ENCODE measurements around the gene FOXF2.

FOXF2 gene

DNA sequence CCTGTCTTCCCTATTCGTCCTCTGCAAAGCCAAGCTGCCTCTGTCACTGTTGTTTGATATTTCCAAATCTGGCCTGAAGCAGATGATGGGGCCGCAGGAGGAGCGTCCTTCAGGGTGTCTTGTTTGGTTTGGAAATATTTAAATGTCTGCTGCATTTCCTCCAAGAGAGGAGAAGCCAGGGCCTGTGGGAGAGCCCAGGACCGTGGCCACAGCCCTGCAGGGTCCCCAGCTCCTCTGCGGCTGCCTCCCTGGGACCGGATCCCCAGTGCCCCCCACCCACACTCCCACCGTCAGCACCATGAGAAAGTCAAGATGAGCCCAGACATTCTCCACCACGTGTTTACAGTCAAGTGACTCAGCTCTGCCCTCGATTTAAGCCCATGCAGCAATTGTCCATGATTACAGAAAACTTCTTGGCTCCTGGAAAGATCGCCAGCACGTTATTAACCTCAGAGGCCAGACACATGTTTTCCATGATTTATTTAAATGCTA, 18.2 kb downstream of the FOXF2 start:
- DNase-seq (ENCODE audit: low spot score): no peak

DNA sequence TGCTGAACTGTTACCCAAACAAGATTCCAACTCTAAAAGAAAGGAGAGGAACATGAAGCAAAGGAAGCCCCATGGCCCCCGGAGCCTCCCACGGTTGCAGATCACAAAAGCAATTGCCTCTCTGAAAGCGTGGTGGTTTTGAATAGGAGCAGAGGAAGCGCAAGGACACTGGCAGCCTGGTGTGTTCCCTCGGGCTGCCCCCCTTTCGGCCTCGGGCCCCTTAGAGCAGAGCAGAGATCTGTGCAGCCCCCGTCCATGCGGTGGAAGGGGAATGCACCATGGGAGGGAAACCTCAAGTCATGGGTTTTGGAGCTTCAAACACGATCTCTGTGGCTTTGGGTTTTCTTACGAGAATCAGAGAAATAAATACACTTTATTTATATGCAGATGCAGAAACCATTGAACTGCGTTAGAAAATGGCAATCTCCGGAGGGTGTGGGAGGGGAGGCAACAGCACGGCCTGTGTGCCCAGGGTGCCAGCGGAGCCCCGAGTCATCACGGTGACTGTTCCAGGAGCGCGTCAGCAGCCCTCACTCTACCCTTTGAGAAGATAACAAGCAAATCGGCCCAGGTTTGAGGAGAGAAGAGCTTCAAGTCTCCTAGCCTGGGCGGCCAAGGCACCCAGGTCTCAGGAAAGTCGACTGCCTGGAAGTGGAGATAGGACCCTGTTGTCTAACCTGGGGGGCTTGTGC, 20.5 kb downstream of the FOXF2 start:
- no peak for DNase-seq (ENCODE audit: low spot score)

DNA sequence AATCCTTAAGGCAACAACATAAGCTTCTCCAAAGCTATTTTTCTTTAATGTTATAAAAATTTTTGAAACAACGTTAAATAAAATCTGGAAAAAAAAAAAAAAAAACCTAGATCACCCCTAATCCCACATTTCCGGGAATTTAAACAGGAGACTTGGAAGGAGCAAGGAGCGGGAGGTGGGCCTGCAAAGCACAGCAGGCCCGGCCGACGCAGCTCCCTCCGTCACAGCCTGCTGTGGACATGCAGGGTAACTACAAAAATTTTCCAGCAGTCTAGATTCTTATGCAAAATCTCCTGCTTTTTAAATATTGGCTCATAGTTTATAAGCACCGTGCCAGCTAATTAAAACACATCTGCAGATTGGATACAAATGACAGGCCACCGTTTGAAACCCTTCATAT, 23.5 kb downstream of the FOXF2 start:
- no peak for DNase-seq (ENCODE audit: low spot score)

DNA sequence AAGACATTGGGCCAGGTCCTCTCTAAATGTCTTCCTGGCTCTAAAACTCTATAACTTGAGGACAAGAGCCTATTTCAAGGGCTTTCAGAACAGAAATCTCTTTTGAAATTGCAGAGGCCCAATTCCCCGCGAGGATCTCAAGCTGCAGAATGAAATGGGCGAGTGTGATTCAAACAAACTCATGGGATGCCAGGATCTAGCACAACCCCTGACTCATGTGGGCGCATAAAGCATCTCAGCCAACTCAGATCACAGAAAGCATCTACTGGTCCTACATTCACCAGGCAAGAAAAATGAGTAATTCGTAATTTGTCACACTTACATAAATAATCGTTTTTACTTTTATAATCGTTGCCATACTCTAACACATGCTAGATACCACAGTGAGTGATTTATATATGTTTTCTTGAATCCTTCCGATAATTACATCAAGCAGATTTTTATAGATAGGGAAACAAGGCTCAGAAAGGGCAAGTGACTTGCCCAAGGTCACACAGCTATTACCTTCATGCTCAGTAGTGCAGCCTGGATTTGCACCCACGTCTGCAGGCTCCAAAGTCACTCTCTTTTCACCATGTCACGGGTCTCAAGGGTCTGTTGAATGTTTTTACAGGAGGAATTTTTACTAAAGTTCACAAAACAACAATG, 26.2 kb downstream of the FOXF2 start:
- DNase-seq (ENCODE audit: low spot score): no peak

DNA sequence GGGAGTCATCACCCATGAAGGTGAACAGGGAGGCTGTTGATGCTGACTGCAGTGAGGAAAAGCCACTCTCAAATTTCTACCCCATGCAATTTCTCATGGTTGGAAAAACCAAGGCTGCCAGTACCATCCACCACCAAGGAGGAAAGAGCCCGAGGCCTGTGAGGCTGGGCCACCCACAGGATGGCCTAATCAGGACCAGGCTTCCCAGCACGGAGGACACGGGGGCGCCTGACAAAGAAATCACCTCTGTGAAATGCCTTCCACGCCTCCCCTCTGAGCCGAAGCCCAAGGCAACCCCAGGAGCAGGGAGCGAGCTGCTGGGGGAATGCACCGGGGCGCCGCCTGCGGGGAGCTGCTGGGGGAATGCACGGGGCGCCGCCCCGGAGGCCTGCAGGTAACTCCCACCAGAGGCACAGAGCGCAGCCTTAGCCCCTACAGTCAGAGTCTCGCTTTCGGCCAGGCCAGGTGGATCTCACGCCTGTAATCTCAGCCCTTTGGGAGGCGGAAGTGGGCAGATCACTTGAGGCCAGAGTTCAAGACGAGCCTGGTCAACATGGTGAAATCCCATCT, 26.9 kb downstream of the FOXF2 start:
- DNase-seq (ENCODE audit: low spot score): no peak

DNA sequence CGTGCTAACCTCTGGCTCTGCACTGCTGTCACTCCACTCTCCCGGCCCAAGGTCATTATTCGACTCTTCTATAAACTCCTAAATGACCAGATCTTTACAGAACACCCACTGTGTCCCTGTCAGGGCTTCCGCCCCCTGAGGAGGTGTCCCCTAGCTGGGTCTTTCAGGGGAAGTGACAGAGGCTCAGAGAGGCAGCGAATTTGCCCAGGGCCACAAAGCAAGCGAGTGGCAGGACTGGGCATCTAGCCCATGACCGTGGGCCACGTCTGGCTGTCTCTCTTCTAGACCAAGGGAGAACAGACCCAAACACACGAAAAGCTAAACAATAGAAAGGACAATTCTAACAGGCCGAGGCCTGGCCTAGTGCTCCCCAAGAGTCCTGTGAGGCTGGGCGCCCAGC, 27.4 kb downstream of the FOXF2 start:
- DNase-seq (ENCODE audit: low spot score): no peak

DNA sequence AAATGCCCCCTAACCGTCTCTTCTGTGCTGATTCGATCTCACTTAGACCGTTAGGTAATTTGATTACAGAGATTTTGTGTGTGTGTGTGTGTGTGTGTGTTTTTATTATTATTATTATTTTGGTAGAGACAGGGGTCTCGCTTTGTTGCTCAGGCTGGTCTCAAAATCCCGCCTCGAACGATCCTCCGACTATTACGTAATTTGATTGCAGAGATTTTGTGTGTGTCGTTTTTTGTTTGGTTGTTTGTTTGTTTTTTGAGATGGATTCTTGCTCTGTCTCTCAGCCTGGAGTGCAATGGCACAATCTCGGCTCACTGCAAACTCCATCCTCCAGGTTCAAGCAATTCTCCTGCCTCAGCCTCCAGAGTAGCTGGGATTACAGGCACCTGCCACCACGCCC, 28.3 kb downstream of the FOXF2 start:
- no peak for DNase-seq (ENCODE audit: low spot score)

DNA sequence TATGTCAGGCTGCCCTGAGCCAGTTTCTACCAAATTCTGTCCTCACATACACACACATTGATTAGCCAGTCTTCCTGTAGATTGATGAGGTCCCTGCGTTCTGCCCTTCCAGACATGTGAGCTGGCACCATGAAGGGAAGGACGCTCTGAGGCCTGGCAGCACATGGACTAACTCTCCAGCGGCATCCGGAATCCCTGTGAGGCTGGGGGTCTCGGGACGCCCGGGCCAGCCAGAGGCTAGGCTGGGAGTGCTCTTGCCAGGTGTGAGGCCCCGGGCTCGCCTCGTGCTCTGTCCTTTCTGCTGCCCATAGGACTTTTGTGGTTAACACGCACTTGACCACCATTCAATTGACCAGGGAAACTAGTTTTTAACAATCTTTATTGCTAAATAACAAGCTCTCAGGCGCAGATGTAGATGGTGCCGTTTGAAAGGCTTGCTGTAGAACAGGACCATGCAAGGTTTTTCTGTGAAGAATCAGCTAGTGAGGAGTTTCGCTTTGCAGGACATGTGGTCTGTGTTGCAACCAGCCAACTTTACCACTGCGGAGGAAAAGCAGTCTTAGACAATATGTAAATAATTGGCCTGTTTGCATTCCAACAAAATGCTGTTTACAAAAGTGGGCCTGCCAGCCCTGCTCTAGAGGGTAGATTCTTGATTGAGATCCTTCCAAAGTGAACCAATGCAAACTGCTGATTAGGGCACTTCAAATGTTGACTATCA, 29.3 kb downstream of the FOXF2 start:
- DNase-seq (ENCODE audit: low spot score): no peak

DNA sequence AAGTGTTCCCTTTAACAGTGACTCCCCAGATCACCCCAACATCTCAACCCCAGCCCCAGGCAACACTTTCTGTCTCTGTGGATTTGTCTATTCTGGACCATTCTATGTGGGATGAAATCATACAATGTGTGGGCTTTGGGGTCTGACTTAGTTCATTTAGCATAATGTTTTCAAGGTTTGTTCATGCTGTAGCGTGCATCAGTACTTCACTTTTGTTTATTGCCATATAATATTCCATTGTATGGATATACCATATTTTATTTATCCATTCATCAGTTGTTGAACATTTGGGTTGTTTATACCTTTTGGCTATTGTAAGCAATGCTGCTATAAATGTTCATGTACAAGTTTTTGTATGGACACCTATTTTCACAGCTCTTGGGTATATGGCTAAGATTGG, 31.0 kb downstream of the FOXF2 start:
- DNase-seq (ENCODE audit: low spot score): no peak

DNA sequence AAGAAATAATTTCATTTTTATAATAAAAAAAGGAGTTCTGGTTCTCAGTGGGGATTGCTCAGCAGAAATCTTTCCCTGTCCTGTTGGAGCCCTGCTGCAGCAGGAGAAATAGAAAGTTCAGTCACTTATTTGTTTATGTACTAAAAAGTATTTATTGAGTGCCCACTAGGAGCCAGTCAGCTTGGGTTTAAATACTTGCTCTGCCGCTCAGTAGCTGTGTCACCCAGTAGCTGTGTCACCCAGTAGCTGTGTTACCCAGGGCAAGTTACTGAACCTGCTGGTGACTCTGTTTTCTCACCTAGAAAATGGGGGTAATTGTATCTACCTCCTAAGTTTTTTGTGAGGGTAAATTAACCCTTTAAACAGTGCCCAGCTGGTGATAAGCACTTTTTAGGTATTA, 32.9 kb downstream of the FOXF2 start:
- DNase-seq (ENCODE audit: low spot score): no peak

DNA sequence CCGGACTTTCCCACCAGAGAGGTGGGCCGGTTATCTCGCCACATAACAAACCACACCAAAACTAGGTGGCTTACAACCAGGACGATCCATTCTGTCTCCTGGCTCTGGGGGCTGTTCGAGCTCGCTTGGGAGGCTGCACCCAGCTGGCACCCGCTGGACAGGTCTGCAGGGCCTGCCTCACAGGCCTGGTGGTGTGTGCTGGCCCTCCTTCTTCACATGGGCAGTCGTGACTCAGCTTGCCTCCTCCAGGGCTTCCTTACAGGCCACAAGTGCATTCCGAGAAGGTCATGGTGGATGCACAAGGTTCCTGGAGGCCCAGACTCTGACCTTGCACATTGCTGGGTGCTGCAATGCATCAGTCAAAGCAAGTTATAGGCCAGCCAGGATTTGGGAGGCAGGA, 34.2 kb downstream of the FOXF2 start:
- no peak for DNase-seq (ENCODE audit: low spot score)

DNA sequence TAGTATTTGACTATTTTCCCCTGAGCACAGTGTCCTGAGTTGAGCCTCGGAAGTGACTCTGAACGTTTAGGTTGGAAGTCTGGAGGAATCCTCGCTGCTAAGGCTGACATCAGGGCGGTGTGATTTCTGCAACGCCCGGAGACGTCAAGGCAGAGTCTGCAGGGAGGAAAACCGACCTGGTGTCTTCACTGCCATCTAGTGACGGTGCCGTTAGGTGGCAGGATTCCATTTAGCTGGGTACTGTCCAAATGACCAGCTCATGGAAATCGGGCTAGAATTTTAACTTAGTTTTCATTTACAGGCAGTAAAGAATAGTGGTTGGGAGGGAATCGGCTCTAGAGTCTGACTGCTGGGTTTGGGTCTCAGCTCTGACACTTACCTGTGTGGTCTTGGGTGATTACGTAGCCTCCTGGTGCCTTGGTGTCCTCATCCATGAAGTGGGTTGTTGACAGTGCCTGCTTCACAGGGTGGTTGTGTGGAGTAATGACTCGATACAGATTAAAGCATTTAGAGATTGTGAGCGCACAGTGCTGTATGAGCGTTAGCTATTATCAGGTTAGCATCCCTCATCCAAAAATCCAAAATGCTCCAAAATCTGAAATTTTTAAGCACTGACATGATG, 35.0 kb downstream of the FOXF2 start:
- peak; percentile 45 for DNase-seq (ENCODE audit: low spot score)

DNA sequence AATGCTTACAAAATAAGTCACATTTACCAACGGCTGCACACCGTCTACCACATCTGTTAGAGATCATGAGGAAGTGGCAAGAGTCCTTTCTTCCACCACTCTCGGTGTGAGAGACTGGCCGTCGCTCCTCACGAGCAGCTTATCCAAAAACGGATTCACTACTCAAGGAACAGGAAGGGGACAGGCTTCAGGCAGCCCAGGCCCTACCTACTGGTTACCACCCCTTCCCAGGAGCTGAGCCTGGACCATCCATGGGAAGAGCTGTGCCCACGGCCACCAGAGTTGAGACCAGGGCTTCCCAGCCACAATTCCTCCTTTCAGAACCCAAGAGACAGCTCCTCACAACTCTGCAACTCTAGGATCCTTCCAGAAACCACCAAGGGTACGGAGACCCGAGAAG, 37.0 kb downstream of the FOXF2 start:
- DNase-seq (ENCODE audit: low spot score): no peak

DNA sequence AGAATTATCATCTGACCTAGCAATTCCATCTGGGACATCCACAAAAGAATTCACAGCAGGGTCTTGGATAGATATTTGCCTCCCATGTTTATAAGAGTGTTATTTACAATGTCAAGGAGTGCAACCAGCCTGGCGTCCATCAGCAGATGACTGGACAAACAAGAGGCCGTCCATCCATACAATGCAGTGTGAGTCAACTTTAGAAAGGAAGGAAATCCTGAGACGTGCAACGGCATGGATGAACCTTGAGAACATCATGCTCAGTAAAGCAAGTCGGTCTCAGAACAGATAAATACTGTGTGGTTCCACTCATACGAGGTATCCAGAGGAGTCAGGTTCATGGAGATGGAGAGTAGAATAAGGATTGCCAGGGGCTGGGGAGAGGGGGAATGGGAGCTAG, 46.4 kb downstream of the FOXF2 start:
- no peak for DNase-seq (ENCODE audit: low spot score)

DNA sequence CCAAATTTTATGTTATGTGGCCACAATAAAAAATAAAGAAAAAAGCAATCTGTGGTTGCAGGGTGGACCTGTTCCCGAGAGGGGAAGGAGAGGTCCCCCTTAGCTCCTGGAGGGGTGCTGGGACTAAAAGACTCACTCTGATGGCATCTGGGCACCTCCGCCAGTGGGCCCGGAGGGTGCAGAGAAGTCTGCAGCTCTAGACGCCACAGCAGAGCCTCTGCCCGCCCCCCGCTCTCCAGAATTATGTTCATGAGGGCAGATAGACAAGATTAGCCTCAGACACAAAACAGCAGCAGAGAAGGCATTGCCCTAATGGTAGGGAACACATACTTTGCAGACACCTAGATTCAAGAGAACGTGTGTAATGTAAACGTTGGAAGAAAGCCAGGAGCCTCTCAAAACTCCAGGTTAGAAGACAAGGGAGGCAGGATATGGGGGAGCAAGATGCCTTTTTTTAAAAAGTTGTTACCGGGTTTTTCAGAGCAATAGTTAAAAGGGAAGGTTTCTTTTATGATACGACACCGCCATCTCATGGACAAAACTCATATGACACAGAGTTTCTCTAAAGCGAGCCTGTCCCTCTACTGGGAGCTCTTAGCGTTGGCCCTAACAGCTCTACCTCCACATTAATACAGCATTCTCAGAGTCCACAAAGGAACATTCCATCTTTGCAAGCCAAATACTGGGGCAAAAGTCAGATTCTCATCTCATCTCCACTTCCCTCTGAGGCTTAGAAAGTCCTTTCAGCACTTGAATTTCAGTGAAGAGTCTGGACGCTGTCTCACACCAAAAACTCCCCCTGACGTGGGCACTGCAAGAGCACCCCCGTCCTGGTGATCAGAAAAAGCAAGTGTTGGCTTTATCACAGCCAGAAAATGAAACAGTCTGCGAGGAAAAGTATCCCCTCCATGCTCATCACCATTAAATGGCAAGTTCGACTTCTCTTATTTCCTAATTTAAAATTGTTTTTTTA, 47.2 kb downstream of the FOXF2 start:
- DNase-seq (ENCODE audit: low spot score): peak; percentile 81

DNA sequence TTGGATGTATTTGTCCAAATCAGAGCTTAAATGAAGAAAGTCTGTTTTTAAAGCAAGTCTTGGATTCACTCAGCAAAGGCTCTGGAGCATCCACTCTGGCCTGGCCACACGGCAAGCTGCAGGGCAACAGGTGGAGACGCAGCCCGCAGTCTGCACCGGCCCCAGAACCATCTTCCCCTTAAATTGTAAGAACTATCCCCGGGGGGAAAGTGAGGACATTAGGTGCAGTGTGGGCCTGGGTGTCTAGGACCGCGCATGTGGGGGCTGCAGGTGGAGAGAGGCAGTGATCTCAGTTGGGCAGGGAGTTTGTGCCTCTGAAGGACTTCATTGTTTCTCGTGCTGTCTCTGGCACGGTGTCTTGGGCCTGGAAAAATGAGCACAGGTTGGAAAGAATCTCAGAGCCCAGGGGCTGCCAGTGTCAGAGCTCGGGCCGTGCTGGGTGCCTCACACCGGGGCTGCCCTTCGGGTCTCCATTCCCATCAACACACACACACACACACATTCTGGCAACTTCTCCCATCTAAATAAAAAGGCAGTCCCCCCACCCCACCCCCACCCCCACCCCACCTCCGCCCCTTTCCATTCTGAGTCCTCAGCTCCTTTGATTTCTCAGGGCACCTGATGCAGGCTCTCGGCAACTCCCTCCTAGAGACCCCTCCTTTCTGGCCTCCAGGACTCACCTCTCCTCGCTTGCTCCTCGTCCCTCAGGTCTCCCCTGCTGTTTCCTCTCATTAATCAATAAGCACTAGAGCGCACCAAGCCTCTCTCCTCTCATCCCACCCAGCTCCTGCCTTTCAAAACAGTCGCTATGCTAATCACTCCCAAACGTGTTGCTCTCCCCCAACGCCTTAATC, 48.4 kb downstream of the FOXF2 start:
- no peak for DNase-seq (ENCODE audit: low spot score)

DNA sequence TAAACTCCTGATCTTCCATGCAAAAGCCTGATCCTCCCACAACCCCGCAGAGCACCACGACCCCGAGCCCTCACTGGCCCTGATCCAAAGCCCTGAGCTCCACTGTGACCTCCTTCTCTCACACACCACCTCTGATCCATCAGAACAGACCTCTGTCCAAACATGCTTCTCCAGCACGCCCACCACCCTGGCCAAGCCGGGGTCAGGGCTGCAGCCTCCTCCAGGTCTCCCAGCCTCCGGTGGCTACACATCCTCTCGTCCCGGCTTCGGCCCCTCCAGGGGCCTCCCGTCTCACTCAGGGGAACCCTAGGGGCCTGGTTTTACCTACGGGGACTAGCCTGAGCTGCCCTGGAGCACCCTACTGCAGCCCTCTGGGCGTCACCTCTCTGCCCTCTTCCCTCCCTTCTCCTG, 49.1 kb downstream of the FOXF2 start:
- no peak for DNase-seq (ENCODE audit: low spot score)

DNA sequence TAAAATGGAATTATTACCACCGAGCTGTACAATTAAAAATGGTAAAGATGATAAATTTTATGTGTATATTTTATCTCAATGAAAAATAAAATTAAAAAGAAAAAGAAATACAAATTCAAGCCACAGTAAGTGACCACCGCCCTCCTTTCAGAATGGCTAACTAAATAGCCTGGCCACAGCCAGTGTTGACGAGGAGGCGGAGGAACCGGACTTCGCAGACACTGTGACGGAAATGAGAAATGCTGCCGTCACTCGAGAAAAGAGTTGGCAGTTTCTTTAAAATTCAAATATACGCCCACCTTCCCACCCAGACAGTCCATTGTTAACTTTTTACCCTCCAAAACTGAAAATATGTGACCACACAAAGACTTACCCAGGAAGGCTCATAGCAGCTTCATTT, 50.0 kb downstream of the FOXF2 start:
- DNase-seq (ENCODE audit: low spot score): no peak

DNA sequence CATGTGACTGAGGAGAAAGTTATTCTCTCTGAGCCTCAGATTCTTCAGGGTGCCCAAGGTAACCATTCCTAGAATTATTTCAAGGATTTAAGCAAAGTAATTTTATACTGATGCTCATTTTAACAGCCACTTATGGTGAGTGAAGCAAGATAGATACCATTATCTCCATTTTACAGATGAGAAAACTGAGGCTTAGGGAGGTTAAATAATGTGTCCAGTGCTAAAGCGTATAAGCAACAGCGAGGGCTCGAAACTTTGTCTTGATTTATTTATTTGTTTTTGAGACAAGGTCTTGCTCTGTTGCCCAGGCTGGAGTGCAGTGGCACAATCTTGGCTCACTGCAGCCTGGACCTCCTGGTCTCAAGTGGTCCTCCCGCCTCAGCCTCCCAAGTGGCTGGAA, 53.6 kb downstream of the FOXF2 start:
- no peak for DNase-seq (ENCODE audit: low spot score)
